Thoracic aorta (tissue), 2 donors: ENCODE measurements around the gene FREM3. TPM values are rescaled to one million over a fixed set of nuclear protein-coding genes. Genes with fewer than 3 reads are reported as not detected.

Experiments
- ATAC-seq: fragments of 150-250 bp; one replicate; pipeline ENCODE4 v1.8.0; 2017; ENCODE audit warnings: low read depth; ENCODE audit not compliant: insufficient number of reproducible peaks, low FRiP score
- DNase-seq: peaks from one replicate; pipeline ENCODE4 v3.0.0-alpha.2; 2020; ENCODE audit warnings: low spot score
- H3K27ac ChIP-seq, 2 donors: fragments of 200-600 bp; sonication (generic); 1 replicate in 1 of 2; 2 replicates in 1 of 2; pipeline ENCODE4 v1.5.1; 2016; ENCODE audit warnings: mild to moderate bottlenecking in 2 of 2, moderate library complexity in 2 of 2
- H3K27me3 ChIP-seq: fragments of 200-600 bp; sonication (generic); replicated peaks from 2 replicates; pipeline ENCODE4 v1.6.0; 2016; ENCODE audit warnings: mild to moderate bottlenecking; ENCODE audit not compliant: insufficient read depth
- H3K36me3 ChIP-seq: fragments of 200-600 bp; sonication (generic); one replicate; pipeline ENCODE4 v1.5.1; 2016
- H3K4me1 ChIP-seq, 2 donors: fragments of 200-600 bp; sonication (generic); 1 replicate in 1 of 2; 2 replicates in 1 of 2; pipeline versions ENCODE4 v1.5.1 to v1.6.0; 2016; ENCODE audit warnings: low read depth in 2 of 2, mild to moderate bottlenecking in 1 of 2; ENCODE audit not compliant: control insufficient read depth in 1 of 2
- H3K4me3 ChIP-seq: fragments of 200-600 bp; sonication (generic); 2 replicates; pipeline ENCODE4 v1.5.1; 2016; ENCODE audit warnings: mild to moderate bottlenecking
- H3K9me3 ChIP-seq: fragments of 200-600 bp; sonication (generic); 2 replicates; pipeline ENCODE4 v1.5.1; 2016
- total RNA-seq, 2 donors: library from RNA; depleted of rRNA; stranded (reverse); fragments of >200 nt; gene quantifications; one replicate each; pipeline versions ENCODE4 v1.1.0 to v1.2.3, GENCODE V29; 2016
- TF ChIP-seq, protein P1 (sequence below): fragments of 200-600 bp; sonication (generic); IDR thresholded peaks from one replicate; pipeline ENCODE4 v1.5.1; 2019; ENCODE audit warnings: antibody characterized with exemption

FREM3 gene
- total RNA-seq, 2 donors from 2014 or later: 0.14 TPM

DNA sequence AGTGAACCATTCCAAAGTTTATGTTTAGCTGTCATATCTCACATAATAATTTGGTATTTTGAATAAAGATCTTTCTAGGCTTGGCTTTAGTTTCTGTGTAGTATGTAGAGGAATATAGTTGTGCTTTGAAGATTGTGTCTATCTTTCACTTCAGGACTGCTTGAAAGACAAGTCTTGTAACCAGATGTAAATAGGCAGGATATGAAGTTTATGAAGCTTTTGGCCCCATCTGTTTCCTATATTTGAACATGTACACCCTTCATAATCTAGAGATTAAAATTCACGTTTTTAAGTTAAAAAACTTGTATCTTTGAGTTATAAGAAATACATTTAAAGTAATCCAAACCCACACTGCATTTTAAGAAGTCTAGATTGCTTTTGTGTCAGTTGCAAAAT lies 11.7 kb upstream of the FREM3 start:
- no peak overlapping the region for H3K27ac ChIP-seq
- H3K4me3 ChIP-seq: no peak overlapping the region
- no peaks in the 10 kb centered on the region for H3K9me3 ChIP-seq
- no peaks in the 10 kb centered on the region for H3K36me3 ChIP-seq
- ATAC-seq (no peak), DNase-seq (no peak)
- TF ChIP-seq, protein P1, sequence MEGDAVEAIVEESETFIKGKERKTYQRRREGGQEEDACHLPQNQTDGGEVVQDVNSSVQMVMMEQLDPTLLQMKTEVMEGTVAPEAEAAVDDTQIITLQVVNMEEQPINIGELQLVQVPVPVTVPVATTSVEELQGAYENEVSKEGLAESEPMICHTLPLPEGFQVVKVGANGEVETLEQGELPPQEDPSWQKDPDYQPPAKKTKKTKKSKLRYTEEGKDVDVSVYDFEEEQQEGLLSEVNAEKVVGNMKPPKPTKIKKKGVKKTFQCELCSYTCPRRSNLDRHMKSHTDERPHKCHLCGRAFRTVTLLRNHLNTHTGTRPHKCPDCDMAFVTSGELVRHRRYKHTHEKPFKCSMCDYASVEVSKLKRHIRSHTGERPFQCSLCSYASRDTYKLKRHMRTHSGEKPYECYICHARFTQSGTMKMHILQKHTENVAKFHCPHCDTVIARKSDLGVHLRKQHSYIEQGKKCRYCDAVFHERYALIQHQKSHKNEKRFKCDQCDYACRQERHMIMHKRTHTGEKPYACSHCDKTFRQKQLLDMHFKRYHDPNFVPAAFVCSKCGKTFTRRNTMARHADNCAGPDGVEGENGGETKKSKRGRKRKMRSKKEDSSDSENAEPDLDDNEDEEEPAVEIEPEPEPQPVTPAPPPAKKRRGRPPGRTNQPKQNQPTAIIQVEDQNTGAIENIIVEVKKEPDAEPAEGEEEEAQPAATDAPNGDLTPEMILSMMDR: no peak
- no peaks in the 10 kb centered on the region for H3K27me3 ChIP-seq
- H3K4me1 ChIP-seq: peaks cover 0 to 12% of the 10 kb centered on the region in 2 donors

DNA sequence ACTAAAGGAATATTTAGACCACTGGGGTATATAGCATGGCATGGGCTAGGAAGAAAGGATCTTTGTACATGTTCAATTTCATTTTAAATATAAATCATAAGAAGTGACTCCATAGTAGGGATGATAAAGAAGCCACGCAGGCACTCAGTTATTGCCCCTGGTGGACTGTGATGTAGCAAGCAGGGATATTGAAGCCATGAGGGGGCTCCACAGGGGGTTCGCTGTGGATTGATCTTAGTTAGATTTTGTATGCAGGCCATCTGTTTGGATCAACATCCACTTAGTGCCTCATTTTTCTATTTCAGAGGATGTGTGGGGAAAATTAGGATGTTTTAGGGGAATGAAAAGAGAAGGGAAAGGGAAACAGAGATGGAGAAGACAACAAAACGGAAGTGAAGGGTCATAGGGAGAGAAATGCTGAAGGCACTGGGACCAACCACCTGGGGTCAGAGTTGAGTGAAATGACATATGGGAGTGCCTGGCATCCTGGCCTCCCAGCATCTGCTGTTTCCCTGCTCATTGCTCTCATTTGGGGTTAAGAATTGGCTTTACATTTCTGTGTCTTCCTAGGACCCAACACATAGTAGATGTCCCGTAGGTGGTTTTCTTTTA lies 11.2 kb upstream of the FREM3 start:
- Histone ChIP-seq H3K27ac (no peak overlapping the region), H3K4me3 (no peak overlapping the region), H3K9me3 (no peaks in the 10 kb centered on the region), H3K4me1 (peaks cover 0 to 12% of the 10 kb centered on the region in 2 donors), H3K27me3 (no peaks in the 10 kb centered on the region), H3K36me3 (no peaks in the 10 kb centered on the region)
- DNase-seq: no peak
- no peak for ATAC-seq
- TF ChIP-seq, protein P1: no peak

DNA sequence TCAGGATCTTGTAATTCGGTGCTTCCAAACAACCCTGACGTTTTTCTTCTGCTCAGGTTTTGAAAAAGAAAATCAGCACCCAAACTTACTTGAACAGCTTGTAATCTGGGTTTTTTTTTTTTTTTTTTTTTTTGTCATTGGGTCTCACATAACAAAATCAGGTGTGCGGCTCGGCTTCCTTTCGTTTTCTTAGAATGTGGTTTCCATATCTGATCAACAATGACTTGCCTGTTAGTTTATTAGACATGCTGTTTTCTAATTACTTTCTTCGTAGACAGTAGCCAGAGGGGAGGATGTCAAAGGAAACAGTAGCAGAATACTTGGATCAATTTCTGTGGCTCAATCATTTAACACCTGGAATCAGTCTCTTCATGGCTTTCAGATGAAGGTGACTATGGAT lies 890 bp upstream of the FREM3 start:
- TF ChIP-seq, protein P1: no peak
- peaks cover 0 to 16% of the 10 kb centered on the region in 2 donors for H3K4me1 ChIP-seq
- DNase-seq (no peak), ATAC-seq (no peak)
- H3K36me3 ChIP-seq: no peaks in the 10 kb centered on the region
- H3K9me3 ChIP-seq: no peaks in the 10 kb centered on the region
- H3K27ac ChIP-seq: no peak overlapping the region
- peak overlapping the region; percentile 69 for H3K4me3 ChIP-seq
- H3K27me3 ChIP-seq: no peaks in the 10 kb centered on the region

DNA sequence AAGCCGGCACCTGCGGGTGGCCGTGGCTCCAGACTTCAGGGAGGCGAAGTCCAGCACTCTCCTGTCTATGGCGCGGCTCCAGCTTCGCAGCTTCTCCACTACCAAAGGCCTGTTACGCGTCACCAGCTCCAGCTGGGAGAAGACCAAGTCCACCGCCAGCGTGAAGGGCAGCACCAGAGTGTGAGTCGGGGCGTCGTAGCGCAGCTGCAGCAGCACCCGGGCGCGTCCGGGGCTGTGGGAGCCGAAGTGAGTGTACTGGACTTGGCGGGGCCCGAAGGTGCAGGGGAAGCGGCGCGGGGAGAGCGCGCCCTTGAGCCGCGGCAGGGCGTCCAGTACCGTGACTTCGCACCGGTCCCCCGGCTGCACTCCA lies 444 bp downstream of the FREM3 start:
- peak overlapping the region; percentile 69 for H3K4me3 ChIP-seq
- no peaks in the 10 kb centered on the region for H3K9me3 ChIP-seq
- H3K36me3 ChIP-seq: no peaks in the 10 kb centered on the region
- no peaks in the 10 kb centered on the region for H3K27me3 ChIP-seq
- ATAC-seq (no peak), DNase-seq (no peak)
- peaks cover 0 to 16% of the 10 kb centered on the region in 2 donors for H3K4me1 ChIP-seq
- no peak overlapping the region for H3K27ac ChIP-seq
- TF ChIP-seq, protein P1: no peak

DNA sequence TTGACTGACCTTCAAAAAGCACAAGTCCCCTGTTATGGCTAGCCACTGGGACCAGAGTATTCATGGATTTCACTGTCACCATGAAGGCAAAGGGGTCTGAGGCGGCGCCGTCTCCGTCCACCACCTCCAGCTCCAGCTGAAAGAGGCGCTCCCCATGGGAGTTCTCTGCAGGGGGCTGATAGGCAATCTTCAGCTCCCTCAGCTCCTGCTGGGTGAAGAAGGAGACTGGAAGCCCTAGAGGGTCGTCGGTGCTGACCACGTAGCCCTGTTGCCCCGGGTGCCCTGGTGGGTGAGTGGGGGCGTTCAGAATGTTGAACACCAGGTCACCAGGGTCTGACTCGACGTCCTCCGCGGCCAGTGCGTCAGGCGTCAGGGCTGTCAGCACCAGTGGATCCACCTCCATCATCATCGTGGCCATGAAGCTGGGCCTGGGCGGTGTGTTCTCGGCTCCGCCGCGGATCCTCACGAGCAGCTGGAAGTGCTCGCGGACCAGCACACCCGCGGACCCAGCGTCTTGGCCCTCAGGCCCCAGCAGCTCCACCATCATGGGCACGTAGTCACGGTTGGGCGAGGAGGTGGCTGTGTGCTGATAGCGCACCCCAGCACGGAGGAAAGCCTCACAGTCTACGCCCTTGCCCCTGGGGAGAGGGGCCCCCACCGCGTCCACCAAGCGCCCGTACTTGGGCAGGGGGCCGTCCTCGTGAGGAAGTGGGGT lies 987 bp downstream of the FREM3 start:
- TF ChIP-seq, protein P1: no peak
- ATAC-seq: no peak
- no peak for DNase-seq
- H3K4me3 ChIP-seq: peak overlapping the region; percentile 69
- no peaks in the 10 kb centered on the region for H3K36me3 ChIP-seq
- H3K27ac ChIP-seq: no peak overlapping the region
- H3K9me3 ChIP-seq: no peaks in the 10 kb centered on the region
- H3K27me3 ChIP-seq: no peaks in the 10 kb centered on the region
- peaks cover 0 to 16% of the 10 kb centered on the region in 2 donors for H3K4me1 ChIP-seq
